Mucosa of descending colon (tissue), 3 donors: ENCODE data around the gene ACTR1B. TPM values are rescaled to one million over a fixed set of nuclear protein-coding genes. Genes with fewer than 3 reads are reported as not detected.

ENCODE experiments used
- ATAC-seq: fragments of 200-7000 bp; cut with Tn5 transposase; one replicate; pipeline ENCODE4 v1.9.1; 2020; ENCODE audit warnings: mild to moderate bottlenecking, moderate library complexity
- DNase-seq, 3 donors: peaks; one replicate each; pipeline ENCODE4 v3.0.0-alpha.2; 2020
- H3K36me3 ChIP-seq: fragments of 200-600 bp; one replicate; pipeline ENCODE4 v1.8.0; 2021; ENCODE audit warnings: low read depth, mild to moderate bottlenecking
- H3K4me1 ChIP-seq: fragments of 200-600 bp; one replicate; pipeline ENCODE4 v1.8.0; 2021; ENCODE audit warnings: low read depth, mild to moderate bottlenecking
- H3K4me3 ChIP-seq: fragments of 200-600 bp; one replicate; pipeline ENCODE4 v1.8.0; 2021; ENCODE audit warnings: mild to moderate bottlenecking
- H3K9me3 ChIP-seq: fragments of 200-600 bp; one replicate; pipeline ENCODE4 v1.8.0; 2021; ENCODE audit warnings: mild to moderate bottlenecking
- intact Hi-C, 2 donors: fragments of 100-400 bp; cut with DNase I in 1 of 2; cut with micrococcal nuclease in 1 of 2; formaldehyde crosslinking; loops; one replicate each; pipeline versions ENCODE4 v1.11.0 to v1.11.1; 2022; cut with DNase I, micrococcal nuclease
- total RNA-seq, 3 donors: library from RNA; stranded (reverse); fragmentation: NEBNext Ultra II Directional in 2 of 3; extraction: Animal tissue kit (Norgen Biotek cat#: 25700) in 2 of 3; gene quantifications; one replicate each; pipeline versions ENCODE4 v1.2.1 to v1.2.4, GENCODE V29; 2021 to 2023
- TF ChIP-seq, protein P1 (sequence below): fragments of 200-600 bp; IDR thresholded peaks from one replicate; pipeline ENCODE4 v1.8.0; 2022; ENCODE audit warnings: antibody characterized with exemption, mild to moderate bottlenecking
- donor health status: DM: no; HTN: no; CAD: no; lungs with moderate emphysema.
- donor health status: DM: no; HTN: no; CAD: no.
- donor health status: DM: no; HTN: yes; CAD: no.

ACTR1B gene
- total RNA-seq, 3 donors from 2014 or later: 63.4 to 79.7 (median 78.3) TPM

DNA sequence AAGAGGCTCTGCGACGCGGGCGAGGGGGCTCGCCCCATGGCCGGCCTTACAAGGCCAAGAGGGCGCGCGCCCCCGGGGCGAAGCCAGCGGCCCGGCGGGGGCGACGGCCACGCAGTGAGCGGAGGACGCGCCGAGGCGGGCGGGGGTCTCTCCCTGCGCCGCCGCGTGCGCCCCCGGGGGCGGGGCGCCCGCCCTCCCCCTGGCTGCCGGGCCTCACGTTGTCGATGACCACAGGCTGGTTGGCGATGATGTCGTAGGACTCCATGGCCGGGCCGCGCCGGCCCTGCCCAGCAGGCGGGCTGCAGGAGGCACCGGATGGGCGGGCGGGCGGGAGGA, 250 bp downstream of the ACTR1B start:
- intact Hi-C loops: no loop called here
- DNase-seq: no peak
- ATAC-seq: no peak

GRCh38 chr2:97662895-97663625, 784 bp downstream of the ACTR1B start:
- peak; percentile 62 for ATAC-seq
- intact Hi-C loops: no loop called here
- Histone ChIP-seq H3K36me3 (no peaks in the 10 kb centered on the region), H3K4me1 (peaks cover 14% of the 10 kb centered on the region), H3K9me3 (no peaks in the 10 kb centered on the region), H3K4me3 (peak overlapping the region; percentile 61)
- TF ChIP-seq, protein P1, sequence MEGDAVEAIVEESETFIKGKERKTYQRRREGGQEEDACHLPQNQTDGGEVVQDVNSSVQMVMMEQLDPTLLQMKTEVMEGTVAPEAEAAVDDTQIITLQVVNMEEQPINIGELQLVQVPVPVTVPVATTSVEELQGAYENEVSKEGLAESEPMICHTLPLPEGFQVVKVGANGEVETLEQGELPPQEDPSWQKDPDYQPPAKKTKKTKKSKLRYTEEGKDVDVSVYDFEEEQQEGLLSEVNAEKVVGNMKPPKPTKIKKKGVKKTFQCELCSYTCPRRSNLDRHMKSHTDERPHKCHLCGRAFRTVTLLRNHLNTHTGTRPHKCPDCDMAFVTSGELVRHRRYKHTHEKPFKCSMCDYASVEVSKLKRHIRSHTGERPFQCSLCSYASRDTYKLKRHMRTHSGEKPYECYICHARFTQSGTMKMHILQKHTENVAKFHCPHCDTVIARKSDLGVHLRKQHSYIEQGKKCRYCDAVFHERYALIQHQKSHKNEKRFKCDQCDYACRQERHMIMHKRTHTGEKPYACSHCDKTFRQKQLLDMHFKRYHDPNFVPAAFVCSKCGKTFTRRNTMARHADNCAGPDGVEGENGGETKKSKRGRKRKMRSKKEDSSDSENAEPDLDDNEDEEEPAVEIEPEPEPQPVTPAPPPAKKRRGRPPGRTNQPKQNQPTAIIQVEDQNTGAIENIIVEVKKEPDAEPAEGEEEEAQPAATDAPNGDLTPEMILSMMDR: no peak
- DNase-seq: peak; percentile 82 to 89 (median 85)

More for the DNA sequence above, 250 bp downstream of the ACTR1B start:
- no peaks in the 10 kb centered on the region for H3K36me3 ChIP-seq
- H3K4me1 ChIP-seq: peaks cover 14% of the 10 kb centered on the region
- H3K9me3 ChIP-seq: no peaks in the 10 kb centered on the region
- H3K4me3 ChIP-seq: peak overlapping the region; percentile 61
- TF ChIP-seq, protein P1: no peak

DNA sequence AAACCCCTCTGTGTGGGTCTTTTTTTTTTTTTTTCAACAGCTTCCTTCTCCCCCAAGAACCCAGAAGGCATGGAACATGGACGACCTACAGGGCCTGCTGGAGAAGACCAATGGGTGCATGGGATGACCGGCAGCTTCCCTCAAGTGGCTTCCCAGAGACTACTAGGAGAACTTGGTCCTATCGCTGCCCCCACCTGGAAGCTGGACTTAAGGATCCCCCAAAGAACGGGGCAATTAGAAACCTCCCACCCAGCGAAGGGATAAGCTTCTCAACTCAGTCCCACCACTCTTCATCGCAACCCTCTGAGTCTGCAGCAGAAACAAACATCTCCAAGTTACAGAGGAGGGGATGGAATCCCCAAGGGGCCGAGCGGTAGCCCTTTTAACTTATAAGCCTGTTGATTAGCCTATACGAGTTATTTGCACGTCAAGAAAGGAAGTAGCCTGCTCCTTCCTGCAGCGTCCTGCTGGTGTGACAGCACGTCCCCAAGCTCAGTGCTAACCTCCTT, 1.4 kb downstream of the ACTR1B start:
- TF ChIP-seq, protein P1: no peak
- no peak overlapping the region for H3K4me3 ChIP-seq
- ATAC-seq (peak; percentile 15), DNase-seq (peak in 1 of 3 donors; percentile 66)
- no peaks in the 10 kb centered on the region for H3K9me3 ChIP-seq
- intact Hi-C loops: no loop called here
- H3K4me1 ChIP-seq: peaks cover 14% of the 10 kb centered on the region
- H3K36me3 ChIP-seq: no peaks in the 10 kb centered on the region

GRCh38 chr2:97661927-97662326, 1.9 kb downstream of the ACTR1B start:
- no peaks in the 10 kb centered on the region for H3K9me3 ChIP-seq
- no peak overlapping the region for H3K4me3 ChIP-seq
- ATAC-seq: no peak
- H3K4me1 ChIP-seq: peaks cover 14% of the 10 kb centered on the region
- DNase-seq: no peak
- intact Hi-C loops: no loop called here
- no peaks in the 10 kb centered on the region for H3K36me3 ChIP-seq
- TF ChIP-seq, protein P1: no peak

DNA sequence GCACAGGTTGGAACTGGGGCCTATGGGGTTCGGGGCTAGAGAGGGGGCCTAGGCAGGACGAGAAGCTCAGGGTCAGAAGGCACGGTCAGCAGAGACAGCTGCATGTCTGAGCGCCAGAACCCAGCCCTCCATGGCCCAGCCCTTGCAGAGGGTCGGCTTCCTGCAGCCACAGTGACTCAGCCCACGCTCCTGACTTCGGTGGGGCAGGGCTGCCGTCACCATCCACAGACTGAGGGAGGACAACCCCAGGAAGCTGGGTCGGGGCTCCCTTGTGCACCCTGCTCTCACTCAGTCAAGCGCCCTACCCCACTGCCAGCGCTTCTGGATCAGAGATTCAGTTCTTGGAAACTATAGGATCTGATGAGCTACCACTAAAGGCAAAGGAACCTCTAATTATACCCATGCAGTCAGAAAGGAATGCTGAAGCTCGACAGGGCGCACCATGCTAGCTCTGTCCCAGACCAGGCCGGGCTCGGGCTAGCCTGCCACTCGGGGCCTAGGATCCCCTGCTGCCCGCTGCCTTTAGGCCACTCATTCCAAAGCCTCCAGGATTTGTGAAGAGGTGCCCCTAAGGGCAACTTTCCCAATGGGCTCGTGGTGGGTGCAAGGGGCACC, 3.0 kb downstream of the ACTR1B start:
- intact Hi-C loops: no loop called here
- Histone ChIP-seq H3K9me3 (no peaks in the 10 kb centered on the region), H3K4me1 (peaks cover 14% of the 10 kb centered on the region), H3K36me3 (no peaks in the 10 kb centered on the region), H3K4me3 (no peak overlapping the region)
- TF ChIP-seq, protein P1: no peak
- ATAC-seq (no peak), DNase-seq (no peak)
